GM19452 (cell line): ENCODE data around the gene XRCC3.

Experiments
- ATAC-seq: cut with Tn5 transposase; IDR thresholded peaks from one replicate; pipeline ENCODE4 v1.9.1; 2021; ENCODE audit not compliant: unreplicated experiment

Gene XRCC3

DNA sequence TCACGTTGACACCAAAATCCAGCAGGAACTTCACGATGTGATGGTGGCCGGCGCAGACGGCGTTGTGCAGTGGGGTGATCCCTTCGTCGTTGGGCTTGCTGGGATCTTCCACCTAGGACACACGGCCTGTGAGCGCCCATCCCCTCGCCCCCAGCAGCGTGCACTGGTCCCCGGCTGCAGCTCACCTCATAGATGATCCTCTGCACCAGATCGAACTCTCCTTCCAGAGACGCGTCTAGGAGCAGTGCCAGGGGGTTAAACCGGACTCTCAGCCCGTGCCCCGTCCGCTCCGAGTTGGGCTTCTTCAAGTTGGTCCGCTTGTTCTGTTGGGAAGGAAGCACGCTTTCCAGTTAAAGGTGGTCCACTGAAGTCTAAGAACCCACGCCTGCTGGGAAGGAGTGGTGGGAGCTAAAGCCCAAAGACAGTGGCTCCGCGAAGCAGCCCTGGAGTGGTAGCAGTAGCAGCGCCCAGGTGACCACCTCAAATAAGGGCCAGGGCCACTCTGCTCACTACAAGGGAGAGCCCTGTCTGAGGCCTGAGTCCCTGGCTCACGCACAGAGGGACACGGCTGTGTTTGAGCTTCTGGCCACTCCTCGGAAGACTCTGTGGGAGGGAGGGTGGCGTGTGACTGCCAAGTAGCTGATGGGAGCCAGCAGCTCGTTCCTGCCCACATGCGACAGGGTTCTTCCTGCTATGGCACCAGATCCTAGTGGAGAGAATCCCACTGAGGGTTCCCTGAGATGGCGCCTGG, 23.6 kb upstream of the XRCC3 start:
- no peak for ATAC-seq

GRCh38 chr14:103738166-103738565, 22.9 kb upstream of the XRCC3 start:
- ATAC-seq = no peak

DNA sequence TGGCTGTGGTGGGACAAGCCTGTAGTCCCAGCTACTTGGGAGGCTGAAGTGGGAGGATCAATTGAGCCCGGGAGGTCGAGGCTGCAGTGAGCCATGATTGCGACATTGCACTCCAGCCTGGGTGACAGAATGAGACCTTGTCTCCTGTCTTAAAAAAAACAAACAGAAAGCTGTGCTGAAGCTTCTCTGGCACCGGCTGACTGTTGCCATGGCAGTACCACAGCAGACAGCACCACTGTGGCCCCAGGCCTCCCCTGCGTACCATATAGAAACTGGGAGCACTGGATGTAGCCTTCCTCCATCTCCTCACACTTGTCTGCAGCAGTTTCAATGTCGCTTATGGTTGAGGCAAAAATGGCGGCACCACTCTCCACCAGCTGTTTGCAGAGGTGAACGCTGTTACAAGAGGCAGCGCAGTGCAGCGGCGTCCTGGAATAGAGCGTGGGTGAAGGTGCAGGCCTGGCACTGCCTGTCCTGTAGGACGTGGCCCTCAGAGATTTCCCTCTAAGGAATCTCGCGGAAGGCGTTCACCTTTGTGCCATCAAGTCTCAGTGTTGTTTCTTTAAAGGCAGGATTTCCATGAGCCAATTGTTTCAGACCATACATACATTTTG, 22.3 kb upstream of the XRCC3 start:
- ATAC-seq = no peak

DNA sequence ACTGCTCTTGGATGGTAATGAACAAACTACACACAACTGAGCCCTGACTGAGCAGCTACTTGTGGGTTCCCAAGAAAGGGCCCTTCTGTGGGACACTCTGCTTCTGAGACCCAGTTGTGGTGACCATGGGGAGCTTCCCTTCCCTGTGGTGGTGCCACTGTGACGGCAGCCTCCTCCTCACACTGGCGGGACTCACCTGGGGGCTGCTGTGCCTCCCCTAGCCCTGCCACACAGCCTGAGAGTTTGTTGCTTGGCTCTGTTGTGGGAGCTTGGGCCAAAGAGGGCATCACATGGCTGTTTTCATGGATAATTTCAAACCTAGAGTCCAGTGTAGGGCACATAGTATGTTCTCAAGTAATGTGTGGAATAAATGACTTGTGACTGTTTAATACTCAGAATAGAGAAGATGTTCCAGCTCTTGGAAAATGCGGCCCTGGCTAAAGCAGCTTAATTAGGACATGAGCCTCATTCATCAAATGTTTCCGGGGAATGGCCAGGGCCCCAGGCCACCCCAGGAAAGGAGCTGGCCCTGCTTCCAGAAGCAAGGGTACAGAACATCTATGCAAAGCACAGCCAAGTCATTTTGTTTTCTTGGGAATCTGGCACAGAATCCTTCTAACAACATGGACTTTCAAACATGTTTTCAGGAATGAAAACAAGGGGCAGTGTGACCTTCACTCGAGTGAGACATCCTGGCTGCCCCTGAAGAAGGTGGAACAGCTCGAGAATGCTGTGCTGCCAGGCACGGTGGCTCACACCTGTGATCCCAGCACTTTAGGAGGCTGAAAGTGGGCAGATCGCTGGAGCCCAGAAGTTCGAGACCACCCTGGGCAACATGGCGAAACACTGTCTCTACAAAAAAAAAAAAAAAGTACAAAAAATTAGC, 21.5 kb upstream of the XRCC3 start:
- no peak for ATAC-seq

DNA sequence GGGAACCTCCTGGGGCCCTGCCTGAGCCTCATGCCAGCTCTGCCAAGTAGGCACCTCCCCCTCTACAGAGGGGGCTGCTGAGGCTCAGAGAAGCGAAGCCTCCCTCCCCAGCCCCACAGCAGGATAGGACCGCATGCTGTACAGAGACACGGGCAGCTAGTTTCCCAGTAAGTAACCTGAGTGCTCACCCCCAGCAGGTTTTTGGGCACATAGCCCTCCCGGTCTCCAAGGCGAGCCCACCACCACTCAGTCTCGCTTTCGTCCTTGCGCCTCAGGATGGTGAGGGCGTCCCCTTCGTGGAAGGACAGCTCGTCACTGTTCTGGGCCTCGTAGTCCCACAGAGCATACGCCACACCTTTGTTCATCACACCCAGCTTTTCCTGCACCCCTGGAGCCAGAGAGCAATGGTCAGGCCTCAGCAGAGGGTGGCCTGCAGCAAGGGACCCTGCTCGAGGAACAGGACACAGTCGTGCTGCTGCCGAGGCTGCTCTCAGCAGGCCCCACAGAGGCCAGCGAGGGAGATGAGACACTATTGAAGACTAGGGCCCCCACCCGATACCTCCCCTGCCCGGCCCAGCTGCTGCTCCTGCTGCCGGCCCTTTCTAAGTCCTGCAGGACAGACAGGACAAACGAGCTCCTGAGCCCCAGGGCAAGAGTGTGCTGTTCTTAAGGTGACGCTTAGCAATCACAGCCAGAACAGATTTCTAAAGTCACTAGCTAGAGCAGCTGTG, 20.7 kb upstream of the XRCC3 start:
- no peak for ATAC-seq

- no peak for ATAC-seq
Measured at GRCh38 chr14:103735439-103735814, 20.2 kb upstream of the XRCC3 start.

DNA sequence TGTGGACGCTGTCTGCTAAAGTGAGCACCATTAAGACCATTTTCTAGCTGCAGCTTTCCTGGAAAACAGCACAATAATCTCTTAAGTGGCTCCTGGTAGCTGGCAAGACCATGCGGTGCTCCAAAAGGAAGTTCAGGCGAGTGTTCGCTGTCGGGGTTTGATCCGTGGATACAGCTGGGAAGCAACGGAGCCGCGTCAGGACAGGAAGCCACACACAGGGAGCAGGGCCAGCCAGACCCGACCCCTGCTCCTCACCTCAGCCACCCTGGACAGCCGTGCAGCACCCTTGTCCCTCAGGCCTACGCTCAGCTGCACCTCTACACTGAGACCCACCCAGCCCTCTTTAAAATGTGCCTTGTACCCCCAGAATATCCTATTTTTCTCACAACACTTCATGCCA, 19.8 kb upstream of the XRCC3 start:
- no peak for ATAC-seq

DNA sequence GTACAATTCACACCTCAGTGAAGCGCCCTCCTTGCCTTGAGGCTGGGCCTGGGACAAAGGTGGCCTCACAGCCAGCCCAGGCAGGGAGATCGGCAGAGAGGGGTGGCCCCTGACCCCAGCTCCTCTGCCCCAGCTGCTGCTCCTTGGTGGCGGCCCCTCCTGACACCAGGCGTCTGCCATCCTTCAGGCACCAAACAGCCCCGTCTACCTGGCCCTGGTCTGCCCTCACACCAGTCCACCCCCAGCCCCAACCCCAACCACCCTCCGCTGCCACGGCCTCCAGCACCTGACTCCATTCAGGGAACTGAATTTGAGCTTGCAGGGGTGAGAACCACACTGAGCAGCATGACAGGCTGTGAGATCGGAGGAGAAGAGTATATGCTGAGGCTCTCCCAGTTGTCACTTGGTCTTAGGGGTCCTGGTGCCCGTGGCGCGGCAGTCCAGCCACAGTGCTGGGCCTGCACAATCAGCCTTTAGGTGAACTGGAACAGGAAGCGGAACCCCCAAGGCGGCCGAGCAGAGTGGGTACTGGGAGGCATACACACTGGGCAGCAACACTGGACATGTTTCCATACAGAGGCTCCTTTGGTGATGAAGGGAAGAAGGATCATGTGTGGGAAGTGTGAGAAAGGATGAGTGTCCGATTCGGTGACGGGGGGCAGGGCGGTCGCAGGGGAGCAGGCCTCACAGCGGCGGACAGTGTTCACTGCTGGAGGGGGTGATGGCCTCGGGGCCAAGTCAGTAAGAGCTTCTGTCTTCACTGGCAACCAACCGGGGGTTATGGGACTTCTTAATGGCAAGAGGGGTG, 19.0 kb upstream of the XRCC3 start:
- no peak for ATAC-seq

GRCh38 chr14:103733651-103734050, 18.4 kb upstream of the XRCC3 start:
- no peak for ATAC-seq

DNA sequence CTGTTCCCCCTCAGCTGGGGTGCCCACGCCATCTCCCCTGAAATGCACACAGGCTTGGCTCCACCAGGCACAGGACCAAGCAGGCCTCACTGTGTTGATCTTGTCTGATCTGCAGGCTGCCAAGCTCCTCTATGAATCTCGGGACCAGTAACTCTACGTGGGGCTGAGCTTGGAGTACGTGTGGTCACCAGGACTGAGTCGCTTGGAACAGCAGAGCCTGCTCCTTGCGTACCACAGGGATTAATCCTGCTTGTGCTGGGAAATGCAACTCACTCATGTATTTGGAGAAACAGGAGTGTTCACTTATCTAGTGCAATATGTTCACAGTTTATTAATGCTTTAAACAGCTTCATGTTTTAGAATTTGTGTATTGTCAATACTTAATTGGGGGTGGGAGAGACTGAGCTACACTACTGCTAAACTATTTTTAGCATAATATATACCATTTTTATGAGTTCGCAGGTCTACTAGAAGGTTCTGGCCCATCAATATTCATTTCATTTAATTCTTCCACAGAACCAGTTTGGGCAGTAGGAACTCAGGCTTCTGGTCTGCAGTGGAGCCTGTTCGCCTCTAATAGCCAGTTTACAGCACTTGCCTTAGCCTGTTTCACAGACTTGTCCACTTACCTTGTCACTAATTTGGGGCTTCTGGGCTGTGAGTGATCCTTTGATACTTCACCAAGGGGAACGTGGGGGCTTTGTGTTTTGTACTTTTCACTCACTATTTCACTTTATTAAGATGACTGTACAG, 17.8 kb upstream of the XRCC3 start:
- no peak for ATAC-seq

GRCh38 chr14:103731916-103732867, 16.9 kb upstream of the XRCC3 start:
- no peak for ATAC-seq

- no peak for ATAC-seq
Measured at GRCh38 chr14:103731481-103731880, 16.2 kb upstream of the XRCC3 start.

DNA sequence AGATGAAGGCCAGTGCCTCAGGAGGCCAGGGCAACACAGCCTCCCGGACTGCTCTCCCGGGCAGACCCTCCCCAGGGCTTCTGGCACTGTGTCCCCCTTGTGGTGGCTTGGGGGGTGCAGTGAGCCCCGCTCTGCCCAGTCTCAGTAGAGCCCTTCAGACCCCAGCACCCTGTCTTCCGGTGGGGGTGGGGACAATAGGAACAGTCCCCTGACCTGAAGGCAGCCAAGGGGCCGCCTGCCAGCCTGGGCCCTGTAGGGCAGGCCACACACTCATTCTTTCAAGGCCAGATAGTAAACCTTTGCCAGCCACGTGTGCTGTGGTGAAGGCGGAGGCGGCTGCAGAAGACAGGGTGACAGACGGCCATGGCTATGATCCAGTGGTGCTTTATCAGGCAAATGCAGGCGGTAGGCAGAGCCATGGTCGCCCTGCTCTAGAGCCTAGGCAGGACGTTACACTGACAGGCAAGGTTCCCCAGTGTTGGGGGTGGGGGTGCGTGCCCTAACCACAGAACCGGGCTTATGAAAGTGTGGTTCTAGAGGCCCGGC, 15.3 kb upstream of the XRCC3 start:
- no peak for ATAC-seq

- no peak for ATAC-seq
Measured at GRCh38 chr14:103729496-103730448, 14.5 kb upstream of the XRCC3 start.

DNA sequence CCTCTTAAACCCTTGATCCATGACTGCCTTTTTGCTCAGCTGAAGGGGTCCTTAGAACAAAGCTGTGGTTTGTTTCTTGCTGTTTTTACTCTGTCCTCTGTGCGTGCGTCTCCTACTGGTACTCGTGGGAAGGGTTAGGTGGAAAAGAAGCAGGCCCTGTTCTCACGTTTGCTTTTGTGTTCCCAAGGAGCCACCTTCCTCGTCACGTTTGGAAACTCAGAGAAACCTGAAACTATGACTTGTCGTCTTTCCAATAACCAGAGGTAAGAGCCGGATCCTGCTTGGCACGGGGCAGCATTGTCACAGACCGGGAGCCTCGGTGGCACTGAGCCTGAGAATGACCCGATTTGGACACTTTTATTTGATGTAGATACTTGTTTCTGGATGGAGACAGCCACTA, 13.5 kb upstream of the XRCC3 start:
- ATAC-seq = no peak

DNA sequence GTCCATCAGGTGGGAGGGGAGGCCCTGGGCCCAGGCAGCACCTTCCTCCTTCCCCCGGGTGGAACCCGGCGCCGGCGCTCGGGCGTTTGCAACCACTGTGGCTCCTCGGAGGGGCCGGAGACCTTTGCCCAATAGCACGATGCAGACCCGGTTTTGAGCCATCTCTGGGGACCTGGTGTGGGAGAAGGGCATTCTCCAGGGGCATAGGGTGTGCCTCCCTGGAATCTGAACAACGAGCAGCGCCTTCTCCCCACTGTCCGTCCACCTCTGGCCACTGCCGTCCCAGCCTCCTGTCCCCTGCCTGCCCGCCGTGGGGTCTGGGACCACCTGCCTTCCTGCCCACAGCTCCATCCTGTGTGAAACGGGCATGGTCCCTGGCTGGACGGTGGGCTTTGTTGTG, 12.9 kb upstream of the XRCC3 start:
- no peak for ATAC-seq

GRCh38 chr14:103727313-103727980, 12.2 kb upstream of the XRCC3 start:
- ATAC-seq = no peak
